Activated CD4-positive, alpha-beta memory T cell treated with anti-CD3 and anti-CD28 coated beads, Interleukin-2, amount 10 ng/mL, durations not matched to agents 7 days and 5 days (primary cell): Measurements from ENCODE around the gene EIF4A2. TPM values are rescaled to one million over a fixed set of nuclear protein-coding genes. Genes with fewer than 3 reads are reported as not detected.
"Not testable (repeated sequence)": the region's sequence is repeated elsewhere in the genome, so short reads cannot be mapped to it uniquely, and the experiment has no call there.

ENCODE experiments used
- CTCF ChIA-PET: fragments of 350-600 bp; sonication (Branson Sonifier 250); formaldehyde crosslinking; loops from one replicate; lab custom pipeline; 2021; ENCODE audit warnings: antibody characterized with exemption, inconsistent platforms; lab: Charles Lee
- POLR2A ChIA-PET: fragments of 350-600 bp; sonication (Branson Sonifier 250); formaldehyde crosslinking; loops from one replicate; lab custom pipeline; 2021; ENCODE audit warnings: antibody characterized with exemption; lab: Charles Lee
- DNase-seq: peaks from one replicate; pipeline ENCODE4 v3.0.0-alpha.2; 2020
- H3K27ac Mint-ChIP-seq: one replicate; pipeline ENCODE4 v1.8.0; 2021; ENCODE audit warnings: mild to moderate bottlenecking, mixed read lengths
- H3K27me3 Mint-ChIP-seq: one replicate; pipeline ENCODE4 v1.8.0; 2021; ENCODE audit warnings: mixed read lengths
- H3K36me3 Mint-ChIP-seq: one replicate; pipeline ENCODE4 v1.8.0; 2021; ENCODE audit warnings: low read depth, mixed read lengths
- H3K4me1 Mint-ChIP-seq: one replicate; pipeline ENCODE4 v1.8.0; 2021; ENCODE audit warnings: mixed read lengths
- H3K4me3 Mint-ChIP-seq: one replicate; pipeline ENCODE4 v1.8.0; 2021; ENCODE audit warnings: mild to moderate bottlenecking, mixed read lengths
- H3K9me3 Mint-ChIP-seq: one replicate; pipeline ENCODE4 v1.8.0; 2021; ENCODE audit warnings: mixed read lengths
- total RNA-seq, 2 experiments: library from RNA; stranded (reverse); gene quantifications; one replicate each; pipeline ENCODE4 v1.2.3, GENCODE V29; 2021

Gene EIF4A2
- total RNA-seq, 2 experiments from 2014 or later: 385 to 388 TPM

GRCh38 chr3:186787642-186788481 is 4.5 kb downstream of the EIF4A2 start:
- H3K4me1 Mint-ChIP-seq: peaks cover 49% of the 10 kb centered on the region

GRCh38 chr3:186788482-186789370 is 5.3 kb downstream of the EIF4A2 start:
- H3K4me1 Mint-ChIP-seq: peaks cover 47% of the 10 kb centered on the region
- H3K36me3 Mint-ChIP-seq: peaks cover 90% of the 10 kb centered on the region
- H3K4me3 Mint-ChIP-seq: peak overlapping the region; percentile 99
- ChIA-PET POLR2A (interaction anchor here (1.0 to 6.4 kb wide), 14 partner anchors 7 to 861 kb away, joined by 3 to 77 read pairs (median 5); partner anchors contain the start of genes EIF4A2, RFC4, ST6GAL1 and TRA2B), CTCF (interaction anchor here (1.4 kb wide), 2 partner anchors 36 to 143 kb away, joined by 3 read pairs; no protein-coding TSS in a partner anchor)
- H3K9me3 Mint-ChIP-seq: no peaks in the 10 kb centered on the region
- H3K27me3 Mint-ChIP-seq: no peaks in the 10 kb centered on the region
- peak overlapping the region; percentile 74 for H3K27ac Mint-ChIP-seq
- no peak for DNase-seq

More at GRCh38 chr3:186787642-186788481, 4.5 kb downstream of the EIF4A2 start:
- Mint-ChIP-seq H3K27ac (peak overlapping the region; percentile 74), H3K36me3 (peaks cover 90% of the 10 kb centered on the region), H3K27me3 (no peaks in the 10 kb centered on the region), H3K4me3 (peak overlapping the region; percentile 99), H3K9me3 (no peaks in the 10 kb centered on the region)
- ChIA-PET CTCF (interaction anchor here (1.0 to 1.4 kb wide), 3 partner anchors 37 to 171 kb away, joined by 3 to 4 read pairs (median 3); no protein-coding TSS in a partner anchor), POLR2A (interaction anchor here (0.7 to 6.4 kb wide), 14 partner anchors 11 to 860 kb away, joined by 3 to 77 read pairs (median 5); partner anchors contain the start of genes RFC4, ST6GAL1 and TRA2B)
- no peak for DNase-seq

- Mint-ChIP-seq H3K9me3 (no peaks in the 10 kb centered on the region), H3K27me3 (no peaks in the 10 kb centered on the region), H3K27ac (peak overlapping the region; percentile 74), H3K4me1 (peaks cover 51% of the 10 kb centered on the region), H3K4me3 (no peak overlapping the region), H3K36me3 (peaks cover 90% of the 10 kb centered on the region)
- no peak for DNase-seq
- CTCF ChIA-PET: interaction anchor here (0.8 to 1.2 kb wide), 2 partner anchors 11 to 32 kb away, joined by 3 to 4 read pairs; no protein-coding TSS in a partner anchor
- POLR2A ChIA-PET: interaction anchor here (0.9 to 6.4 kb wide), 12 partner anchors 8 to 858 kb away, joined by 3 to 77 read pairs (median 5); partner anchors contain the start of genes DNAJB11, EIF4A2, RFC4 and TBCCD1
Measured at GRCh38 chr3:186789554-186790260, 6.3 kb downstream of the EIF4A2 start.

- peaks cover 87% of the 10 kb centered on the region for H3K36me3 Mint-ChIP-seq
- peak overlapping the region; percentile 22 for H3K27ac Mint-ChIP-seq
- no peaks in the 10 kb centered on the region for H3K27me3 Mint-ChIP-seq
- H3K4me3 Mint-ChIP-seq: no peak overlapping the region
- ChIA-PET CTCF (interaction anchor here (0.8 to 1.2 kb wide), 2 partner anchors 10 to 31 kb away, joined by 3 to 4 read pairs; no protein-coding TSS in a partner anchor), POLR2A (interaction anchor here (0.9 to 6.4 kb wide), 8 partner anchors 8 to 858 kb away, joined by 3 to 77 read pairs (median 6); partner anchors contain the start of genes DNAJB11, EIF4A2, RFC4 and TBCCD1)
- peaks cover 48% of the 10 kb centered on the region for H3K4me1 Mint-ChIP-seq
- no peak for DNase-seq
- no peaks in the 10 kb centered on the region for H3K9me3 Mint-ChIP-seq
Measured at GRCh38 chr3:186790261-186790981, 7.0 kb downstream of the EIF4A2 start.

- no peaks in the 10 kb centered on the region for H3K27me3 Mint-ChIP-seq
- H3K36me3 Mint-ChIP-seq: peaks cover 77% of the 10 kb centered on the region
- ChIA-PET POLR2A (interaction anchor here (0.6 to 5.2 kb wide), 7 partner anchors 8 to 229 kb away, joined by 3 to 125 read pairs (median 4); partner anchors contain the start of genes DNAJB11, EIF4A2 and RFC4), CTCF (interaction anchor here (1.3 to 1.6 kb wide), 3 partner anchors 8 to 183 kb away, joined by 4 to 7 read pairs (median 6); partner anchors contain the start of gene RFC4)
- H3K27ac Mint-ChIP-seq: peak overlapping the region; percentile 55
- H3K4me1 Mint-ChIP-seq: peaks cover 53% of the 10 kb centered on the region
- no peak overlapping the region for H3K4me3 Mint-ChIP-seq
- no peak for DNase-seq
- H3K9me3 Mint-ChIP-seq: no peaks in the 10 kb centered on the region
Measured at GRCh38 chr3:186798239-186798874, 15.0 kb downstream of the EIF4A2 start.

- no peaks in the 10 kb centered on the region for H3K9me3 Mint-ChIP-seq
- H3K36me3 Mint-ChIP-seq: peaks cover 65% of the 10 kb centered on the region
- peaks cover 62% of the 10 kb centered on the region for H3K4me1 Mint-ChIP-seq
- POLR2A ChIA-PET: interaction anchor here (1.8 to 5.2 kb wide), 3 partner anchors 11 to 230 kb away, joined by 6 to 125 read pairs (median 52); partner anchors contain the start of genes DNAJB11 and EIF4A2
- CTCF ChIA-PET: interaction anchor here (0.8 to 2.4 kb wide), 7 partner anchors 10 to 857 kb away, joined by 3 to 7 read pairs (median 3); partner anchors contain the start of gene RPL39L
- peak overlapping the region; percentile 25 for H3K4me3 Mint-ChIP-seq
- peak overlapping the region; percentile 75 for H3K27ac Mint-ChIP-seq
- H3K27me3 Mint-ChIP-seq: no peaks in the 10 kb centered on the region
- no peak for DNase-seq
Measured at GRCh38 chr3:186800285-186800684, 16.9 kb downstream of the EIF4A2 start.

GRCh38 chr3:186802701-186803100 is 19.3 kb downstream of the EIF4A2 start:
- H3K4me3 Mint-ChIP-seq: no peak overlapping the region
- no peaks in the 10 kb centered on the region for H3K9me3 Mint-ChIP-seq
- H3K27me3 Mint-ChIP-seq: no peaks in the 10 kb centered on the region
- CTCF ChIA-PET: no interaction called here
- H3K4me1 Mint-ChIP-seq: peaks cover 71% of the 10 kb centered on the region
- DNase-seq: no peak
- H3K27ac Mint-ChIP-seq: no peak overlapping the region
- peaks cover 47% of the 10 kb centered on the region for H3K36me3 Mint-ChIP-seq
- POLR2A ChIA-PET: interaction anchor here (0.7 to 9.9 kb wide), 3 partner anchors 10 to 19 kb away, joined by 4 to 232 read pairs (median 5); partner anchors contain the start of gene EIF4A2

- Mint-ChIP-seq H3K36me3 (peaks cover 41% of the 10 kb centered on the region), H3K4me1 (peaks cover 66% of the 10 kb centered on the region)
- not testable (repeated sequence) for H3K27me3 Mint-ChIP-seq, H3K27ac Mint-ChIP-seq, H3K9me3 Mint-ChIP-seq, DNase-seq, H3K4me3 Mint-ChIP-seq
- POLR2A ChIA-PET: interaction anchor here (1.2 to 9.9 kb wide), 4 partner anchors 11 to 234 kb away, joined by 4 to 232 read pairs (median 49); partner anchors contain the start of genes DNAJB11 and EIF4A2
- CTCF ChIA-PET: interaction anchor here (2.7 kb wide), 1 partner anchor 18 kb away, joined by 11 read pairs; no protein-coding TSS in a partner anchor
Measured at GRCh38 chr3:186803447-186803846, 20.1 kb downstream of the EIF4A2 start.

GRCh38 chr3:186806089-186807055 is 23.0 kb downstream of the EIF4A2 start, which contains the start of gene RFC4:
TSS of gene RFC4 (minus strand) at chr3:186806482. CDS start at chr3:186804713, 1,769 bp downstream.
- H3K9me3 Mint-ChIP-seq: no peaks in the 10 kb centered on the region
- H3K4me3 Mint-ChIP-seq: peak within 1 kb of the TSS; percentile 97
- no peaks in the 10 kb centered on the region for H3K27me3 Mint-ChIP-seq
- ChIA-PET CTCF (interaction anchor here (0.7 to 2.7 kb wide), 11 partner anchors 9 to 358 kb away, joined by 3 to 11 read pairs (median 4); partner anchors contain the start of gene RPL39L), POLR2A (interaction anchor here (0.6 to 9.9 kb wide), 15 partner anchors 9 to 237 kb away, joined by 3 to 232 read pairs (median 6); partner anchors contain the start of genes DNAJB11 and EIF4A2)
- H3K27ac Mint-ChIP-seq: peak within 1 kb of the TSS; percentile 94
- peak; percentile 87 for DNase-seq
- peaks cover 45% of the 10 kb centered on the region for H3K4me1 Mint-ChIP-seq
- H3K36me3 Mint-ChIP-seq: peaks cover 18% of the 10 kb centered on the region
